IMR-90 (cell line): Measurements from ENCODE around the gene MERTK. TPM values are rescaled to one million over a fixed set of nuclear protein-coding genes. Genes with fewer than 3 reads are reported as not detected.
"Not testable (repeated sequence)": the region's sequence is repeated elsewhere in the genome, so short reads cannot be mapped to it uniquely, and the experiment has no call there.

Experiments
- ATAC-seq: fragments of 200-7000 bp; cut with Tn5 transposase; 2 replicates; pipeline ENCODE4 v1.9.1; 2020; ENCODE audit warnings: low read depth, mild to moderate bottlenecking, moderate library complexity
- BruUV-seq: library from RNA; stranded (reverse); fragments of 400-500 nt; replicated peaks from 2 replicates; lab custom pipeline; 2021; lab: Mats Ljungman, UMichigan
- CTCF ChIA-PET: fragments of 300-600 bp; formaldehyde crosslinking; extraction: SDS; loops from one replicate; lab custom pipeline; 2021; ENCODE audit warnings: antibody characterized with exemption; lab: Yijun Ruan, JAX
- POLR2A ChIA-PET: fragments of 300-600 bp; sonication (Branson Sonifier 250); formaldehyde crosslinking; loops from one replicate; lab custom pipeline; 2022; ENCODE audit warnings: antibody characterized with exemption; ENCODE audit not compliant: unreplicated experiment; lab: Charles Lee
- DNase-seq: peaks from one replicate; pipeline ENCODE4 v3.0.0; 2013
- H2AFZ ChIP-seq: replicated peaks from 2 replicates; pipeline ENCODE3; 2013; ENCODE audit warnings: low read length, mild to moderate bottlenecking; ENCODE audit not compliant: poor library complexity
- H2AK5ac ChIP-seq: 2 replicates; pipeline ENCODE4 v1.6.1; 2013; ENCODE audit warnings: low read depth, low read length, inconsistent platforms
- H2AK9ac ChIP-seq: replicated peaks from 2 replicates; pipeline ENCODE3; 2013; ENCODE audit warnings: mild to moderate bottlenecking, low read depth, low read length, moderate library complexity; ENCODE audit not compliant: poor library complexity
- H2BK120ac ChIP-seq: 2 replicates; pipeline ENCODE4 v1.6.1; 2013; ENCODE audit warnings: low read depth, low read length, inconsistent platforms
- H2BK15ac ChIP-seq: 3 replicates; pipeline ENCODE4 v1.6.1; 2013; ENCODE audit warnings: low read depth, low read length, inconsistent platforms
- H2BK20ac ChIP-seq: 2 replicates; pipeline ENCODE4 v1.6.1; 2013; ENCODE audit warnings: low read depth, mild to moderate bottlenecking, inconsistent platforms, low read length, moderate library complexity
- H2BK5ac ChIP-seq: 2 replicates; pipeline ENCODE4 v1.6.1; 2013; ENCODE audit warnings: mild to moderate bottlenecking, low read depth, low read length, inconsistent platforms; ENCODE audit not compliant: poor library complexity, severe bottlenecking
- H3K14ac ChIP-seq: replicated peaks from 2 replicates; pipeline ENCODE4 v1.6.1; 2013; ENCODE audit warnings: low read depth, low read length, inconsistent platforms
- H3K18ac ChIP-seq: 2 replicates; pipeline ENCODE4 v1.6.1; 2013; ENCODE audit warnings: low read depth, low read length, control low read depth
- H3K23ac ChIP-seq: 2 replicates; pipeline ENCODE4 v1.6.1; 2013; ENCODE audit warnings: low read depth, low read length, inconsistent platforms
- H3K27ac ChIP-seq: 2 replicates; pipeline ENCODE4 v1.5.1; 2013; ENCODE audit warnings: mild to moderate bottlenecking, control low read depth, low read length; ENCODE audit not compliant: insufficient read depth
- H3K27me3 ChIP-seq: 2 replicates; pipeline ENCODE4 v1.6.1; 2013; ENCODE audit warnings: low read length; ENCODE audit not compliant: control insufficient read depth, insufficient read depth
- H3K36me3 ChIP-seq: 2 replicates; pipeline ENCODE4 v1.6.1; 2013; ENCODE audit warnings: low read length, mixed read lengths; ENCODE audit not compliant: control insufficient read depth, insufficient read depth
- H3K4ac ChIP-seq: 2 replicates; pipeline ENCODE4 v1.6.1; 2013; ENCODE audit warnings: low read depth, low read length, inconsistent platforms
- H3K4me1 ChIP-seq: 2 replicates; pipeline ENCODE4 v1.6.1; 2013; ENCODE audit warnings: low read length, mixed read lengths; ENCODE audit not compliant: control insufficient read depth, insufficient read depth
- H3K4me2 ChIP-seq: 2 replicates; pipeline ENCODE4 v1.6.1; 2013; ENCODE audit warnings: low read depth, mild to moderate bottlenecking, control low read depth, low read length, moderate library complexity
- H3K4me3 ChIP-seq: 2 replicates; pipeline ENCODE4 v1.5.1; 2013; ENCODE audit warnings: low read depth, mild to moderate bottlenecking, control low read depth, low read length, moderate library complexity; ENCODE audit not compliant: insufficient read depth
- H3K56ac ChIP-seq: 2 replicates; pipeline ENCODE4 v1.6.1; 2013; ENCODE audit warnings: low read length, inconsistent platforms; ENCODE audit not compliant: insufficient read depth; ENCODE audit errors: extremely low read depth
- H3K79me1 ChIP-seq, 2 experiments: 2 replicates each; pipeline ENCODE4 v1.6.1; 2013; ENCODE audit warnings: low read length in 2 of 2, inconsistent platforms in 1 of 2, low read depth in 1 of 2
- H3K9ac ChIP-seq: 2 replicates; pipeline ENCODE4 v1.6.1; 2013; ENCODE audit warnings: low read depth, low read length, control low read depth
- H3K9me1 ChIP-seq: 2 replicates; pipeline ENCODE4 v1.6.1; 2013; ENCODE audit warnings: low read length, inconsistent platforms; ENCODE audit not compliant: insufficient read depth
- H3K9me3 ChIP-seq: 2 replicates; pipeline ENCODE4 v1.6.1; 2013; ENCODE audit warnings: low read length; ENCODE audit not compliant: control insufficient read depth, insufficient read depth
- H4K20me1 ChIP-seq: 2 replicates; pipeline ENCODE4 v1.6.1; 2013; ENCODE audit warnings: low read length, inconsistent platforms; ENCODE audit not compliant: insufficient read depth
- H4K5ac ChIP-seq: 2 replicates; pipeline ENCODE4 v1.6.1; 2013; ENCODE audit warnings: mild to moderate bottlenecking, low read depth, low read length, control low read depth
- H4K8ac ChIP-seq, 2 experiments: 2 replicates each; pipeline ENCODE4 v1.6.1; 2013; ENCODE audit warnings: low read depth in 2 of 2, low read length in 2 of 2, control low read depth in 1 of 2, inconsistent platforms in 1 of 2
- H4K91ac ChIP-seq: 2 replicates; pipeline ENCODE4 v1.6.1; 2013; ENCODE audit warnings: low read depth, low read length, inconsistent platforms; ENCODE audit not compliant: insufficient read depth
- CEBPB ChIP-seq: IDR thresholded peaks from 2 replicates; pipeline ENCODE4 v1.6.1; 2012; ENCODE audit warnings: low read depth, low read length, improper control_type of control experiment
- CHD1 ChIP-seq: IDR thresholded peaks from 2 replicates; pipeline ENCODE4 v1.6.1; 2012; ENCODE audit warnings: low read depth, low read length, improper control_type of control experiment
- MXI1 ChIP-seq: IDR thresholded peaks from 2 replicates; pipeline ENCODE4 v1.6.1; 2012; ENCODE audit warnings: low read depth, mild to moderate bottlenecking, low read length, moderate library complexity, borderline replicate concordance
- POLR2A ChIP-seq: IDR thresholded peaks from 2 replicates; pipeline ENCODE4 v1.6.1; 2012; ENCODE audit warnings: mild to moderate bottlenecking, low read depth, low read length
- RCOR1 ChIP-seq: IDR thresholded peaks from 2 replicates; pipeline ENCODE4 v1.6.1; 2012; ENCODE audit warnings: mild to moderate bottlenecking, low read length, improper control_type of control experiment; ENCODE audit not compliant: insufficient replicate concordance
- WGBS, 2 experiments: methylation state at CpG; one replicate each; pipeline versions ENCODE4 v1.1.5 to v1.1.7; 2013; ENCODE audit warnings: missing lambda C conversion rate in 2 of 2; ENCODE audit not compliant: insufficient read length in 1 of 2; ENCODE audit errors: extremely low coverage in 2 of 2; 5-methylcytosine and 5-hydroxymethylcytosine counted together
- dilution Hi-C: fragments of 300-500 bp; cut with HindIII; formaldehyde crosslinking; loops from one replicate; pipeline ENCODE4 v1.14.3; 2018; ENCODE audit warnings: low sequenced_read_pairs; ENCODE audit not compliant: unreplicated experiment
- in situ Hi-C: fragments of 300-500 bp; cut with MboI; formaldehyde crosslinking; loops from 3 replicates; pipeline ENCODE4 v1.14.3; 2019; ENCODE audit warnings: low sequenced_read_pairs, inconsistent platforms, mixed read lengths
- intact Hi-C: fragments of 100-400 bp; cut with micrococcal nuclease; formaldehyde crosslinking; loops from 2 replicates; pipeline ENCODE4 v1.10.0; 2022
- polyA plus RNA-seq, 3 experiments: library from polyadenylated mRNA; depleted of rRNA; stranded (reverse); fragments of >200 nt; gene quantifications; 2 replicates each; pipeline ENCODE4 v1.2.3, GENCODE V29; 2012; ENCODE audit warnings: low replicate concordance in 1 of 3
- total RNA-seq: library from RNA; depleted of rRNA; stranded (reverse); fragments of >200 nt; gene quantifications from 2 replicates; pipeline ENCODE4 v1.2.3, GENCODE V29; 2012
- TF ChIP-seq, protein P1 (sequence below): conservative IDR thresholded peaks from 2 replicates; pipeline ENCODE4 v1.5.1; 2012; ENCODE audit warnings: mild to moderate bottlenecking, low read depth, low read length, improper control_type of control experiment

Gene MERTK
- total and polyA plus RNA-seq, 2 of the 4 experiments (the other 2 are of a cell fraction), result 0.36 to 0.62 TPM

GRCh38 chr2:111897924-111898702 is at the start of gene MERTK (continued):
- TF ChIP-seq RCOR1, result no peak
- TF ChIP-seq CEBPB, result no peak
- TF ChIP-seq POLR2A, result no peak
- no peak for TF ChIP-seq CHD1
- no peak for TF ChIP-seq MXI1

- H3K79me1 ChIP-seq, POLR2A ChIA-PET, H3K56ac ChIP-seq, H3K36me3 ChIP-seq, H2BK15ac ChIP-seq, H3K4ac ChIP-seq, H4K8ac ChIP-seq, H3K9me3 ChIP-seq, H2AK9ac ChIP-seq, H3K27me3 ChIP-seq, H3K23ac ChIP-seq, BruUV-seq, CTCF ChIA-PET, H3K9ac ChIP-seq, in situ Hi-C loops, H3K27ac ChIP-seq, H2BK5ac ChIP-seq, H3K9me1 ChIP-seq, H3K14ac ChIP-seq, H3K18ac ChIP-seq, H2AFZ ChIP-seq, H3K4me1 ChIP-seq, H2AK5ac ChIP-seq, H2BK20ac ChIP-seq, intact Hi-C loops, H2BK120ac ChIP-seq, H4K20me1 ChIP-seq, H4K5ac ChIP-seq, dilution Hi-C loops, H3K4me3 ChIP-seq, H4K91ac ChIP-seq, H3K4me2 ChIP-seq: not testable (repeated sequence)
- TF ChIP-seq, protein P1, sequence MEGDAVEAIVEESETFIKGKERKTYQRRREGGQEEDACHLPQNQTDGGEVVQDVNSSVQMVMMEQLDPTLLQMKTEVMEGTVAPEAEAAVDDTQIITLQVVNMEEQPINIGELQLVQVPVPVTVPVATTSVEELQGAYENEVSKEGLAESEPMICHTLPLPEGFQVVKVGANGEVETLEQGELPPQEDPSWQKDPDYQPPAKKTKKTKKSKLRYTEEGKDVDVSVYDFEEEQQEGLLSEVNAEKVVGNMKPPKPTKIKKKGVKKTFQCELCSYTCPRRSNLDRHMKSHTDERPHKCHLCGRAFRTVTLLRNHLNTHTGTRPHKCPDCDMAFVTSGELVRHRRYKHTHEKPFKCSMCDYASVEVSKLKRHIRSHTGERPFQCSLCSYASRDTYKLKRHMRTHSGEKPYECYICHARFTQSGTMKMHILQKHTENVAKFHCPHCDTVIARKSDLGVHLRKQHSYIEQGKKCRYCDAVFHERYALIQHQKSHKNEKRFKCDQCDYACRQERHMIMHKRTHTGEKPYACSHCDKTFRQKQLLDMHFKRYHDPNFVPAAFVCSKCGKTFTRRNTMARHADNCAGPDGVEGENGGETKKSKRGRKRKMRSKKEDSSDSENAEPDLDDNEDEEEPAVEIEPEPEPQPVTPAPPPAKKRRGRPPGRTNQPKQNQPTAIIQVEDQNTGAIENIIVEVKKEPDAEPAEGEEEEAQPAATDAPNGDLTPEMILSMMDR, result 0 out of 2 replicates have a peak, but pooled peaks have one; percentile 21
- WGBS, 2 experiments, result no CpG with 5 or more reads among the region's 4 CpGs
- ATAC-seq (peak; percentile 86), DNase-seq (peak; percentile 0)
Measured at GRCh38 chr2:111850646-111851045, 47.8 kb upstream of the MERTK start.
